Body of pancreas (tissue), 4 donors: ENCODE results near the gene KIFC3.

ENCODE experiments used
- CTCF ChIP-seq, 7 experiments: fragments of 450-650 bp in 4 of 7; fragments of 200-600 bp in 3 of 7; sonication (generic) in 3 of 7; IDR thresholded peaks; one replicate each; pipeline ENCODE4 v1.5.1; 2016 to 2019; ENCODE audit warnings: antibody characterized with exemption in 7 of 7
- POLR2A ChIP-seq, 3 donors: fragments of 450-650 bp; IDR thresholded peaks; one replicate each; pipeline ENCODE4 v1.6.1; 2016; ENCODE audit warnings: antibody characterized with exemption in 3 of 3, mild to moderate bottlenecking in 2 of 3

- no peak for TF ChIP-seq CTCF (IDR thresholded peaks at IDR 0.05)
- no peak for TF ChIP-seq POLR2A (IDR thresholded peaks at IDR 0.05)
Measured at GRCh38 chr16:57773019-57773418, 29.3 kb downstream of the KIFC3 start.
